Glutamatergic neuron (in vitro differentiated cells): ENCODE data around the gene TRIM17. TPM values are rescaled to one million over a fixed set of nuclear protein-coding genes. Genes with fewer than 3 reads are reported as not detected.

Experiments
- DNase-seq: peaks from one replicate; pipeline ENCODE4 v3.0.0; 2022
- H3K27ac Mint-ChIP-seq: one replicate; pipeline ENCODE4 v1.8.0; 2020; ENCODE audit warnings: mild to moderate bottlenecking, mixed read lengths, inconsistent platforms; ENCODE audit not compliant: unreplicated experiment
- H3K27me3 Mint-ChIP-seq: one replicate; pipeline ENCODE4 v1.8.0; 2020; ENCODE audit warnings: mild to moderate bottlenecking, moderate library complexity, mixed read lengths, inconsistent platforms; ENCODE audit not compliant: unreplicated experiment
- H3K36me3 Mint-ChIP-seq: one replicate; pipeline ENCODE4 v1.8.0; 2020; ENCODE audit warnings: mild to moderate bottlenecking, mixed read lengths, inconsistent platforms; ENCODE audit not compliant: unreplicated experiment
- H3K4me1 Mint-ChIP-seq: one replicate; pipeline ENCODE4 v1.8.0; 2020; ENCODE audit warnings: mild to moderate bottlenecking, low read depth, mixed read lengths, inconsistent platforms; ENCODE audit not compliant: unreplicated experiment
- H3K4me3 Mint-ChIP-seq: one replicate; pipeline ENCODE4 v1.8.0; 2020; ENCODE audit warnings: mild to moderate bottlenecking, mixed read lengths, inconsistent platforms; ENCODE audit not compliant: unreplicated experiment
- H3K9me3 Mint-ChIP-seq: one replicate; pipeline ENCODE4 v1.8.0; 2020; ENCODE audit warnings: mild to moderate bottlenecking, moderate library complexity, mixed read lengths, inconsistent platforms; ENCODE audit not compliant: unreplicated experiment
- CTCF ChIP-seq: fragments of 200-600 bp; sonication (generic); IDR thresholded peaks from one replicate; pipeline ENCODE4 v1.5.0; 2021; ENCODE audit not compliant: partially characterized antibody, unreplicated experiment
- total RNA-seq: library from RNA; stranded (reverse); fragmentation: NEBNext Ultra II Directional; extraction: Animal tissue kit (Norgen Biotek cat#: 25700); gene quantifications from one replicate; pipeline ENCODE4 v1.2.1, GENCODE V29; 2021; ENCODE audit not compliant: unreplicated experiment

The TRIM17 gene
- total RNA-seq, 1 donor from 2014 or later: not detected

GRCh38 chr1:228370439-228370940, 46.2 kb downstream of the TRIM17 start:
- Mint-ChIP-seq H3K27ac (no peak overlapping the region), H3K4me1 (no peaks in the 10 kb centered on the region), H3K9me3 (peaks cover 2% of the 10 kb centered on the region), H3K36me3 (no peaks in the 10 kb centered on the region), H3K27me3 (no peaks in the 10 kb centered on the region), H3K4me3 (no peak overlapping the region)
- no peak for TF ChIP-seq CTCF
- no peak for DNase-seq

GRCh38 chr1:228369608-228370438, 46.8 kb downstream of the TRIM17 start:
- TF ChIP-seq CTCF: peak; percentile 43
- no peaks in the 10 kb centered on the region for H3K27me3 Mint-ChIP-seq
- no peak overlapping the region for H3K4me3 Mint-ChIP-seq
- peaks cover 2% of the 10 kb centered on the region for H3K9me3 Mint-ChIP-seq
- peak; percentile 28 for DNase-seq
- H3K4me1 Mint-ChIP-seq: no peaks in the 10 kb centered on the region
- no peaks in the 10 kb centered on the region for H3K36me3 Mint-ChIP-seq
- H3K27ac Mint-ChIP-seq: no peak overlapping the region

- H3K4me3 Mint-ChIP-seq: no peak overlapping the region
- DNase-seq: no peak
- no peak overlapping the region for H3K27ac Mint-ChIP-seq
These were observed 47.7 kb downstream of the TRIM17 start for GRCh38 chr1:228368801-228369607.

GRCh38 chr1:228367798-228368791, 48.6 kb downstream of the TRIM17 start:
- no peak overlapping the region for H3K4me3 Mint-ChIP-seq
- peak; percentile 17 for DNase-seq
- no peaks in the 10 kb centered on the region for H3K4me1 Mint-ChIP-seq
- no peaks in the 10 kb centered on the region for H3K9me3 Mint-ChIP-seq
- H3K27ac Mint-ChIP-seq: no peak overlapping the region
- H3K36me3 Mint-ChIP-seq: no peaks in the 10 kb centered on the region
- TF ChIP-seq CTCF: no peak
- H3K27me3 Mint-ChIP-seq: peaks cover 4% of the 10 kb centered on the region

More at GRCh38 chr1:228368801-228369607, 47.7 kb downstream of the TRIM17 start:
- TF ChIP-seq CTCF: no peak
- Mint-ChIP-seq H3K9me3 (peaks cover 2% of the 10 kb centered on the region), H3K4me1 (no peaks in the 10 kb centered on the region), H3K36me3 (no peaks in the 10 kb centered on the region), H3K27me3 (peaks cover 1% of the 10 kb centered on the region)
